DND-41 (cell line): ENCODE data around the gene P2RX1.

Experiments
- EZH2 ChIP-seq: IDR thresholded peaks from 3 replicates; pipeline ENCODE4 v1.6.1; 2012; ENCODE audit warnings: borderline replicate concordance, low read depth, mild to moderate bottlenecking, moderate library complexity, low read length, inconsistent platforms; ENCODE audit not compliant: severe bottlenecking
- TF ChIP-seq, protein P1 (sequence below): IDR thresholded peaks from 2 replicates; pipeline ENCODE4 v1.5.1; 2012; ENCODE audit warnings: borderline replicate concordance, low read length, moderate library complexity, mild to moderate bottlenecking; ENCODE audit not compliant: poor library complexity, severe bottlenecking; ENCODE audit errors: extremely low read depth

GRCh38 chr17:3959921-3960601, 43.8 kb upstream of the P2RX1 start:
- TF ChIP-seq, protein P1, sequence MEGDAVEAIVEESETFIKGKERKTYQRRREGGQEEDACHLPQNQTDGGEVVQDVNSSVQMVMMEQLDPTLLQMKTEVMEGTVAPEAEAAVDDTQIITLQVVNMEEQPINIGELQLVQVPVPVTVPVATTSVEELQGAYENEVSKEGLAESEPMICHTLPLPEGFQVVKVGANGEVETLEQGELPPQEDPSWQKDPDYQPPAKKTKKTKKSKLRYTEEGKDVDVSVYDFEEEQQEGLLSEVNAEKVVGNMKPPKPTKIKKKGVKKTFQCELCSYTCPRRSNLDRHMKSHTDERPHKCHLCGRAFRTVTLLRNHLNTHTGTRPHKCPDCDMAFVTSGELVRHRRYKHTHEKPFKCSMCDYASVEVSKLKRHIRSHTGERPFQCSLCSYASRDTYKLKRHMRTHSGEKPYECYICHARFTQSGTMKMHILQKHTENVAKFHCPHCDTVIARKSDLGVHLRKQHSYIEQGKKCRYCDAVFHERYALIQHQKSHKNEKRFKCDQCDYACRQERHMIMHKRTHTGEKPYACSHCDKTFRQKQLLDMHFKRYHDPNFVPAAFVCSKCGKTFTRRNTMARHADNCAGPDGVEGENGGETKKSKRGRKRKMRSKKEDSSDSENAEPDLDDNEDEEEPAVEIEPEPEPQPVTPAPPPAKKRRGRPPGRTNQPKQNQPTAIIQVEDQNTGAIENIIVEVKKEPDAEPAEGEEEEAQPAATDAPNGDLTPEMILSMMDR: no peak
- TF ChIP-seq EZH2: no peak
